ENCODE data around the gene POU2F1. TPM values are rescaled to one million over a fixed set of nuclear protein-coding genes. Genes with fewer than 3 reads are reported as not detected.

POU2F1 gene
- total and polyA plus RNA-seq, 4 experiments from 2014 or later: 5.7 to 22.9 (median 14.4) TPM

DNA sequence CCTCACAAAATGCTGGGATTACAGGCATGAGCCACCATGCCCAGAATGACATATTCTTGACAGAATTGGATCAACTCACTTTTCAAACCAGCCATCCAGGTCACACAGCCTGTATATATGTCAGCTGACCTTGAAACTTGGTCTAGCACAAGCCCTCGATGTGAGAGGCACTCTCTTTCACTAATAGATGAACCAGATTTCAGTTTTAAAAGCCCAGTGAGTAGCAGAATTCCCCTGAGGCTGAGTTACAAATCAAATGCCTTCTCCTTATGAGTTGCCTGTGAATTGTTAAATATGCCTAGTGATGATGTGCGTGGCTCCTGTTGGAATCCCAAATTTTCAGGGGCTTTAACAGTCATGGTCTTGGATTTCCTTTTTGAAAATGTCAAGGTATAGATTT, 208.9 kb downstream of the POU2F1 start:
- ChIA-PET POLR2A (ENCODE audit: partially characterized antibody) (interaction anchor here (1.3 to 3.0 kb wide), 3 partner anchors 12 to 88 kb away, joined by 4 to 18 read pairs (median 5); partner anchors contain the start of gene CD247), CTCF (ENCODE audit: partially characterized antibody) (interaction anchor here (1.1 to 3.1 kb wide), 3 partner anchors 18 to 103 kb away, joined by 4 to 13 read pairs (median 6); partner anchors contain the start of gene CD247)
- no peak overlapping the region for H3K4me3 ChIP-seq (ENCODE audit: low read length in 2 of 2)
- Mint-ChIP-seq H3K27me3 (no peaks in the 10 kb centered on the region), H3K9me3 (no peaks in the 10 kb centered on the region), H3K27ac (peak overlapping the region in 6 of 7 donors; percentile 48 to 83 (median 58)), H3K4me1 (peaks cover 27 to 47% (median 34%) of the 10 kb centered on the region in 4 donors), H3K4me3 (no peak overlapping the region), H3K36me3 (peaks cover 31 to 53% of the 10 kb centered on the region in 2 donors)
- intact Hi-C loops (cut with micrococcal nuclease): no loop called here
- no peak overlapping the region for H3K27ac ChIP-seq (ENCODE audit: low read depth, low read length)
- no peaks in the 10 kb centered on the region for H3K27me3 ChIP-seq (ENCODE audit: insufficient read depth, low read length)
- no peak for DNase-seq
- peaks cover 50% of the 10 kb centered on the region for H3K4me1 ChIP-seq (ENCODE audit: insufficient read depth, low read length)
- peaks cover 42% of the 10 kb centered on the region for H3K36me3 ChIP-seq (ENCODE audit: insufficient read depth, low read length)
- H3K9me3 ChIP-seq (ENCODE audit: control insufficient read depth in 1 of 2, low read length in 2 of 2): no peaks in the 10 kb centered on the region

- no peaks in the 10 kb centered on the region for H3K9me3 Mint-ChIP-seq
- H3K27ac Mint-ChIP-seq: peak overlapping the region; percentile 10 to 89 (median 70)
- H3K27ac ChIP-seq (ENCODE audit: low read depth, low read length): no peak overlapping the region
- no peaks in the 10 kb centered on the region for H3K27me3 ChIP-seq (ENCODE audit: insufficient read depth, low read length)
- H3K9me3 ChIP-seq (ENCODE audit: control insufficient read depth in 1 of 2, low read length in 2 of 2): no peaks in the 10 kb centered on the region
- H3K4me3 ChIP-seq (ENCODE audit: low read length in 2 of 2): no peak overlapping the region
- H3K36me3 ChIP-seq (ENCODE audit: insufficient read depth, low read length): peaks cover 44% of the 10 kb centered on the region
- DNase-seq: no peak
- POLR2A ChIA-PET (ENCODE audit: partially characterized antibody): interaction anchor here (0.6 to 3.0 kb wide), 4 partner anchors 9 to 87 kb away, joined by 3 to 18 read pairs (median 4); partner anchors contain the start of gene CD247
- peak overlapping the region in 1 of 8 donors; percentile 47 for H3K4me3 Mint-ChIP-seq
- peaks cover 32 to 56% of the 10 kb centered on the region in 2 donors for H3K36me3 Mint-ChIP-seq
- no peaks in the 10 kb centered on the region for H3K27me3 Mint-ChIP-seq
- H3K4me1 ChIP-seq (ENCODE audit: insufficient read depth, low read length): peaks cover 53% of the 10 kb centered on the region
- intact Hi-C loops (cut with micrococcal nuclease): no loop called here
- CTCF ChIA-PET (ENCODE audit: partially characterized antibody): interaction anchor here (0.6 to 3.3 kb wide), 3 partner anchors 12 to 286 kb away, joined by 4 to 15 read pairs (median 13); partner anchors contain the start of gene CD247
- H3K4me1 Mint-ChIP-seq: peaks cover 27 to 48% (median 35%) of the 10 kb centered on the region in 4 donors
These were observed 209.6 kb downstream of the POU2F1 start for GRCh38 chr1:167430134-167430848.

GRCh38 chr1:167430849-167431242, 210.2 kb downstream of the POU2F1 start:
- DNase-seq: no peak
- Histone ChIP-seq H3K36me3 (ENCODE audit: insufficient read depth, low read length) (peaks cover 49% of the 10 kb centered on the region), H3K4me1 (ENCODE audit: insufficient read depth, low read length) (peaks cover 58% of the 10 kb centered on the region), H3K27ac (ENCODE audit: low read depth, low read length) (no peak overlapping the region), H3K9me3 (ENCODE audit: control insufficient read depth in 1 of 2, low read length in 2 of 2) (no peaks in the 10 kb centered on the region), H3K27me3 (ENCODE audit: insufficient read depth, low read length) (no peaks in the 10 kb centered on the region), H3K4me3 (ENCODE audit: low read length in 2 of 2) (no peak overlapping the region)
- Mint-ChIP-seq H3K27ac (peak overlapping the region; percentile 37 to 83 (median 70)), H3K27me3 (no peaks in the 10 kb centered on the region), H3K4me1 (peaks cover 28 to 54% (median 37%) of the 10 kb centered on the region in 4 donors), H3K36me3 (peaks cover 36 to 61% of the 10 kb centered on the region in 2 donors), H3K9me3 (peaks cover 0 to 2% (median 0%) of the 10 kb centered on the region in 8 donors), H3K4me3 (no peak overlapping the region)
- ChIA-PET POLR2A (ENCODE audit: partially characterized antibody) (interaction anchor here (0.6 to 3.0 kb wide), 4 partner anchors 8 to 86 kb away, joined by 3 to 18 read pairs (median 4); partner anchors contain the start of gene CD247), CTCF (ENCODE audit: partially characterized antibody) (interaction anchor here (3.1 to 3.3 kb wide), 2 partner anchors 11 to 86 kb away, joined by 13 to 15 read pairs; partner anchors contain the start of gene CD247)
- intact Hi-C loops (cut with micrococcal nuclease): no loop called here

GRCh38 chr1:167431261-167431908, 210.7 kb downstream of the POU2F1 start:
- H3K36me3 Mint-ChIP-seq: peaks cover 41 to 67% of the 10 kb centered on the region in 2 donors
- Histone ChIP-seq H3K36me3 (ENCODE audit: insufficient read depth, low read length) (peaks cover 55% of the 10 kb centered on the region), H3K27me3 (ENCODE audit: insufficient read depth, low read length) (no peaks in the 10 kb centered on the region), H3K4me1 (ENCODE audit: insufficient read depth, low read length) (peaks cover 64% of the 10 kb centered on the region), H3K9me3 (ENCODE audit: control insufficient read depth in 1 of 2, low read length in 2 of 2) (no peaks in the 10 kb centered on the region), H3K4me3 (ENCODE audit: low read length in 2 of 2) (no peak overlapping the region), H3K27ac (ENCODE audit: low read depth, low read length) (no peak overlapping the region)
- no peak overlapping the region for H3K4me3 Mint-ChIP-seq
- ChIA-PET CTCF (ENCODE audit: partially characterized antibody) (interaction anchor here (3.0 to 3.3 kb wide), 3 partner anchors 11 to 103 kb away, joined by 13 to 15 read pairs (median 13); partner anchors contain the start of gene CD247), POLR2A (ENCODE audit: partially characterized antibody) (interaction anchor here (0.9 to 3.0 kb wide), 3 partner anchors 10 to 122 kb away, joined by 3 to 18 read pairs (median 3); partner anchors contain the start of genes CD247 and CREG1)
- peak overlapping the region; percentile 37 to 83 (median 61) for H3K27ac Mint-ChIP-seq
- peaks cover 34 to 59% (median 43%) of the 10 kb centered on the region in 4 donors for H3K4me1 Mint-ChIP-seq
- H3K9me3 Mint-ChIP-seq: peaks cover 0 to 2% (median 0%) of the 10 kb centered on the region in 8 donors
- DNase-seq: no peak
- no peaks in the 10 kb centered on the region for H3K27me3 Mint-ChIP-seq
- intact Hi-C loops (cut with micrococcal nuclease): no loop called here

DNA sequence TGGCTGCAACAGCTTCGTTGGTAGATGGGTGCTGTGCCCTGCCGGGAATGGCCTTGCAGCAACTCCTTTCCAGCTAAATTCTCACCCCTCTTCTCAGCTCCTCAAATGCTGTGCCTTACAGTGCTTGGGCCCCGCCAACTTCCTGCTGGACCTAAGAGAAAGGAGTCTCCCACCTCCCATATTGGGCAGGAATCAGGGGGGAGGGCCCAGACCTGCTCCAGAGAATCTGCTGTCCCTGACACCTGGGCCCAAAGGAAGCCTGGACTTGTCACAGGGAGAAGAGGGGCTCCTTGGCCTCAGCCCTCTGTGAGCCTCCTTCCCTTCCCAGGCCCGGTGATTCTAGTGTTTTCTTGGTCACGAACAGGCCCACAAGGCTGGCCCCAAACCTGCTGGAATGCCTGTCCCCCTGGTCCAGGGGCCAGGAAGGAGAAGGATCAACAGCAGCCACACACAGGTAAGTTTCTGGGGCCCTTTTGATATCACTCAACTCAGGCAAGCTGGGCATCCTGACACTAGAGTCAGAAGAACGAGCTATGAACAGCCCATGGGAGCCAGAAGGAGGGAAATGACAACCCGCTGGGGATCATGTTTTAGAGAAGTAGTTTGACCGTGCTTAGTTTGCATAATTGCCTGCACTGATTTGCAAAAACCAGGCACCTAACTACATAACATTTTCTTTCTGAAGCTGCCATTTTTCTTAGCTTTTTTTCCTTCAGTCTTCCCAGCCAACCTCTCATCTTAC, 211.4 kb downstream of the POU2F1 start:
- H3K4me1 Mint-ChIP-seq: peaks cover 39 to 66% (median 48%) of the 10 kb centered on the region in 4 donors
- no peak for DNase-seq
- no peaks in the 10 kb centered on the region for H3K9me3 ChIP-seq (ENCODE audit: control insufficient read depth in 1 of 2, low read length in 2 of 2)
- CTCF ChIA-PET (ENCODE audit: partially characterized antibody): interaction anchor here (1.8 to 3.3 kb wide), 3 partner anchors 10 to 164 kb away, joined by 6 to 15 read pairs (median 13); no protein-coding TSS in a partner anchor
- H3K27me3 Mint-ChIP-seq: no peaks in the 10 kb centered on the region
- no peak overlapping the region for H3K4me3 ChIP-seq (ENCODE audit: low read length in 2 of 2)
- peaks cover 62% of the 10 kb centered on the region for H3K36me3 ChIP-seq (ENCODE audit: insufficient read depth, low read length)
- intact Hi-C loops (cut with micrococcal nuclease): no loop called here
- H3K9me3 Mint-ChIP-seq: peaks cover 0 to 2% (median 0%) of the 10 kb centered on the region in 8 donors
- H3K27ac ChIP-seq (ENCODE audit: low read depth, low read length): no peak overlapping the region
- H3K4me1 ChIP-seq (ENCODE audit: insufficient read depth, low read length): peaks cover 71% of the 10 kb centered on the region
- POLR2A ChIA-PET (ENCODE audit: partially characterized antibody): interaction anchor here (0.9 to 2.9 kb wide), 4 partner anchors 11 to 121 kb away, joined by 3 to 8 read pairs (median 3); partner anchors contain the start of gene CREG1
- peaks cover 47 to 74% of the 10 kb centered on the region in 2 donors for H3K36me3 Mint-ChIP-seq
- H3K27ac Mint-ChIP-seq: peak overlapping the region in 5 of 7 donors; percentile 24 to 75 (median 32)
- no peak overlapping the region for H3K4me3 Mint-ChIP-seq
- H3K27me3 ChIP-seq (ENCODE audit: insufficient read depth, low read length): no peaks in the 10 kb centered on the region

DNA sequence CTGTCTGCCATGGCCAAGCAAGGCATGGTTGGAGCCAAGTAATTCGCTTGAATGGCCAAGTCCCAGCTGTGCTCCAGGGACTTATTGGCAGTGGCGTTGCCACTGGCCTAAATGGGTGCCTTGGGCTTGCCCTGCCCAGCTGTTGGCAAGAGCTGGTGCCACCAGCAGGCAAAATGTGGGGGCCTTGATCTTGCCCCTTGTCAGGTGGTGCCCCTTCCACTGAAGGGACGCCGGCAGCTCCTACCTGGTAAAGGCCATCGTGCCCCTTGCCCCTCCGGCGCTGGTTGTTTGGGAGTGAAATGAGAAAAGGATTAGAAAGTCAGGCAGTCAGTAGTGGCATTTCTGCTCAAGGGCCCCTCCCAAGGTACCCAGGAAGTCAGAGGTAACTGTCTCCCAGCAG, 212.1 kb downstream of the POU2F1 start:
- H3K9me3 Mint-ChIP-seq: peaks cover 0 to 2% (median 0%) of the 10 kb centered on the region in 8 donors
- Histone ChIP-seq H3K36me3 (ENCODE audit: insufficient read depth, low read length) (peaks cover 68% of the 10 kb centered on the region), H3K4me3 (ENCODE audit: low read length in 2 of 2) (no peak overlapping the region), H3K4me1 (ENCODE audit: insufficient read depth, low read length) (peaks cover 74% of the 10 kb centered on the region), H3K9me3 (ENCODE audit: control insufficient read depth in 1 of 2, low read length in 2 of 2) (no peaks in the 10 kb centered on the region), H3K27ac (ENCODE audit: low read depth, low read length) (no peak overlapping the region), H3K27me3 (ENCODE audit: insufficient read depth, low read length) (no peaks in the 10 kb centered on the region)
- H3K4me1 Mint-ChIP-seq: peaks cover 41 to 73% (median 52%) of the 10 kb centered on the region in 4 donors
- ChIA-PET POLR2A (ENCODE audit: partially characterized antibody) (interaction anchor here (1.5 to 2.9 kb wide), 3 partner anchors 15 to 209 kb away, joined by 3 to 8 read pairs (median 3); no protein-coding TSS in a partner anchor), CTCF (ENCODE audit: partially characterized antibody) (interaction anchor here (1.8 to 3.3 kb wide), 4 partner anchors 9 to 165 kb away, joined by 6 to 15 read pairs (median 10); no protein-coding TSS in a partner anchor)
- intact Hi-C loops (cut with micrococcal nuclease): no loop called here
- peak overlapping the region in 4 of 7 donors; percentile 22 to 77 (median 73) for H3K27ac Mint-ChIP-seq
- no peak overlapping the region for H3K4me3 Mint-ChIP-seq
- no peak for DNase-seq
- H3K36me3 Mint-ChIP-seq: peaks cover 52 to 79% of the 10 kb centered on the region in 2 donors
- H3K27me3 Mint-ChIP-seq: no peaks in the 10 kb centered on the region

Measured in CD4-positive, alpha-beta memory T cell (primary cell).